Measurements from ENCODE around the gene ABHD3.

DNA sequence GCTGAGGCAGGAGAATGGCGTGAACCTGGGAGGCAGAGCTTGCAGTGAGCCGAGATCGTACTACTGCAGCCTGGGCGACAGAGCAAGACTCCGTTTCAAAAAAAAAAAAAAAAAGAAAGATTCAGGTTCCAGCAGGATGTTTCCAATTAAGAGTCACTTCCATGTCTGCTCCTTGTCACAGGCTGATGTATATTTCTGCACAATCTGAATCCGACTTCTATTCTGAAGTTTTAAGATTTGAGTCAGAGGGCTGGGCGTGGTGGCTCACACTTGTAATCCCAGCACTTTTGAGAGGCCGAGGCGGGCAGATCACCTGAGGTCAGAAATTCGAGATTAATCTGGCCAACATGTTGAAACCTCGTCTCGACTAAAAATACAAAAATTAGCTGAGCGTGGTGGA is 67.8 kb downstream of the ABHD3 start:
- TF ChIP-seq, protein P1, sequence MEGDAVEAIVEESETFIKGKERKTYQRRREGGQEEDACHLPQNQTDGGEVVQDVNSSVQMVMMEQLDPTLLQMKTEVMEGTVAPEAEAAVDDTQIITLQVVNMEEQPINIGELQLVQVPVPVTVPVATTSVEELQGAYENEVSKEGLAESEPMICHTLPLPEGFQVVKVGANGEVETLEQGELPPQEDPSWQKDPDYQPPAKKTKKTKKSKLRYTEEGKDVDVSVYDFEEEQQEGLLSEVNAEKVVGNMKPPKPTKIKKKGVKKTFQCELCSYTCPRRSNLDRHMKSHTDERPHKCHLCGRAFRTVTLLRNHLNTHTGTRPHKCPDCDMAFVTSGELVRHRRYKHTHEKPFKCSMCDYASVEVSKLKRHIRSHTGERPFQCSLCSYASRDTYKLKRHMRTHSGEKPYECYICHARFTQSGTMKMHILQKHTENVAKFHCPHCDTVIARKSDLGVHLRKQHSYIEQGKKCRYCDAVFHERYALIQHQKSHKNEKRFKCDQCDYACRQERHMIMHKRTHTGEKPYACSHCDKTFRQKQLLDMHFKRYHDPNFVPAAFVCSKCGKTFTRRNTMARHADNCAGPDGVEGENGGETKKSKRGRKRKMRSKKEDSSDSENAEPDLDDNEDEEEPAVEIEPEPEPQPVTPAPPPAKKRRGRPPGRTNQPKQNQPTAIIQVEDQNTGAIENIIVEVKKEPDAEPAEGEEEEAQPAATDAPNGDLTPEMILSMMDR (optimal IDR thresholded peaks at IDR 0.05 in 1 of 3, IDR thresholded peaks at IDR 0.05 in 1 of 3, conservative IDR thresholded peaks at IDR 0.05 in 1 of 3; ENCODE audit: extremely low read depth in 1 of 3, insufficient read depth in 2 of 3, low read length in 3 of 3), result no peak
- no peak for TF ChIP-seq EZH2 (IDR thresholded peaks at IDR 0.05; ENCODE audit: low read length)
